MM.1S (cell line): ENCODE measurements around the gene ZNF462.

Source experiments
- DNase-seq: peaks from one replicate; pipeline ENCODE4 v3.0.0-alpha.2; 2015
- H2AFZ ChIP-seq: fragments of 300-600 bp; sonication (generic); 2 replicates; pipeline ENCODE4 v1.6.0; 2016; ENCODE audit warnings: antibody characterized with exemption, low read length
- H3F3A ChIP-seq: fragments of 300-600 bp; sonication (generic); 2 replicates; pipeline ENCODE4 v1.6.1; 2016; ENCODE audit warnings: mild to moderate bottlenecking, antibody characterized with exemption, low read length, moderate library complexity, mixed read lengths; ENCODE audit not compliant: insufficient read depth
- H3K27ac ChIP-seq: fragments of 300-600 bp; sonication (generic); 2 replicates; pipeline ENCODE4 v1.5.1; 2016; ENCODE audit warnings: mild to moderate bottlenecking, low read length
- H3K27me3 ChIP-seq: fragments of 300-600 bp; sonication (generic); replicated peaks from 2 replicates; pipeline ENCODE4 v1.6.0; 2016; ENCODE audit warnings: low read length; ENCODE audit not compliant: insufficient read depth
- H3K36me3 ChIP-seq: fragments of 300-600 bp; sonication (generic); replicated peaks from 2 replicates; pipeline ENCODE4 v1.6.1; 2016; ENCODE audit warnings: mild to moderate bottlenecking, low read length, mixed read lengths; ENCODE audit not compliant: insufficient read depth
- H3K4me1 ChIP-seq: fragments of 300-600 bp; sonication (generic); 2 replicates; pipeline ENCODE4 v1.6.1; 2016; ENCODE audit warnings: low read length, mixed read lengths
- H3K4me2 ChIP-seq: fragments of 300-600 bp; sonication (generic); 2 replicates; pipeline ENCODE4 v1.6.0; 2016; ENCODE audit warnings: low read depth, low read length
- H3K4me3 ChIP-seq: fragments of 300-600 bp; sonication (generic); 2 replicates; pipeline ENCODE4 v1.5.1; 2016; ENCODE audit warnings: low read length, mixed read lengths
- H3K79me2 ChIP-seq: fragments of 300-600 bp; sonication (generic); 2 replicates; pipeline ENCODE4 v1.6.1; 2016; ENCODE audit warnings: mixed run types, low read length, mixed read lengths
- H3K9ac ChIP-seq: fragments of 300-600 bp; sonication (generic); 2 replicates; pipeline ENCODE4 v1.6.1; 2016; ENCODE audit warnings: low read length, mixed read lengths
- H3K9me2 ChIP-seq: fragments of 300-600 bp; sonication (generic); replicated peaks from 2 replicates; pipeline ENCODE4 v1.6.1; 2016; ENCODE audit warnings: mild to moderate bottlenecking, low read length, mixed read lengths; ENCODE audit not compliant: insufficient read depth
- H3K9me3 ChIP-seq: fragments of 300-600 bp; sonication (generic); replicated peaks from 2 replicates; pipeline ENCODE4 v1.6.1; 2016; ENCODE audit warnings: mild to moderate bottlenecking, low read length, mixed read lengths; ENCODE audit not compliant: insufficient read depth
- H4K20me1 ChIP-seq: fragments of 300-600 bp; sonication (generic); 2 replicates; pipeline ENCODE4 v1.6.1; 2016; ENCODE audit warnings: mild to moderate bottlenecking, low read length, moderate library complexity, mixed read lengths; ENCODE audit not compliant: insufficient read depth
- CTCF ChIP-seq: fragments of 300-600 bp; sonication (generic); IDR thresholded peaks from 2 replicates; pipeline ENCODE4 v1.5.1; 2016; ENCODE audit warnings: antibody characterized with exemption, low read length, mixed read lengths
- EZH2 ChIP-seq: fragments of 300-600 bp; sonication (generic); optimal IDR thresholded peaks from 2 replicates; pipeline ENCODE3; 2017; ENCODE audit warnings: low read depth, mild to moderate bottlenecking, antibody characterized with exemption, low read length, mixed read lengths
- EZH2phosphoT487 ChIP-seq: fragments of 300-600 bp; sonication (generic); IDR thresholded peaks from 2 replicates; pipeline ENCODE4 v1.6.1; 2018; ENCODE audit warnings: antibody characterized with exemption, low read length

ZNF462 gene

GRCh38 chr9:107016383-107016782 lies 153.4 kb downstream of the ZNF462 start:
- DNase-seq: no peak
- H2AFZ ChIP-seq: no peak overlapping the region
- H3K9me2 ChIP-seq: no peaks in the 10 kb centered on the region
- H3K4me3 ChIP-seq: no peak overlapping the region
- no peaks in the 10 kb centered on the region for H3K27me3 ChIP-seq
- H3K4me2 ChIP-seq: no peak overlapping the region
- H3K36me3 ChIP-seq: no peaks in the 10 kb centered on the region
- H3F3A ChIP-seq: 0 out of 2 replicates have a peak, but pooled peaks cover 4% of the 10 kb centered on the region
- no peak overlapping the region for H3K9ac ChIP-seq
- no peaks in the 10 kb centered on the region for H3K9me3 ChIP-seq
- TF ChIP-seq EZH2phosphoT487: no peak
- TF ChIP-seq CTCF: no peak
- no peak for TF ChIP-seq EZH2
- no peak overlapping the region for H3K27ac ChIP-seq
- no peaks in the 10 kb centered on the region for H3K79me2 ChIP-seq
- H4K20me1 ChIP-seq: no peaks in the 10 kb centered on the region
- H3K4me1 ChIP-seq: peaks cover 20% of the 10 kb centered on the region

GRCh38 chr9:107018861-107019545 lies 156.0 kb downstream of the ZNF462 start:
- H4K20me1 ChIP-seq: no peaks in the 10 kb centered on the region
- H3K79me2 ChIP-seq: no peaks in the 10 kb centered on the region
- DNase-seq: no peak
- no peak overlapping the region for H2AFZ ChIP-seq
- no peaks in the 10 kb centered on the region for H3K36me3 ChIP-seq
- H3K4me1 ChIP-seq: peaks cover 30% of the 10 kb centered on the region
- H3K9me3 ChIP-seq: no peaks in the 10 kb centered on the region
- 0 out of 2 replicates have a peak overlapping the region, but pooled peaks have one; percentile 22 for H3K4me2 ChIP-seq
- no peak overlapping the region for H3K9ac ChIP-seq
- TF ChIP-seq EZH2 (no peak), CTCF (no peak)
- no peaks in the 10 kb centered on the region for H3K9me2 ChIP-seq
- no peak overlapping the region for H3K27ac ChIP-seq
- H3K27me3 ChIP-seq: no peaks in the 10 kb centered on the region
- H3F3A ChIP-seq: 0 out of 2 replicates have a peak, but pooled peaks cover 4% of the 10 kb centered on the region
- H3K4me3 ChIP-seq: no peak overlapping the region

GRCh38 chr9:107020040-107020530 lies 157.1 kb downstream of the ZNF462 start:
- no peaks in the 10 kb centered on the region for H3K9me3 ChIP-seq
- peak; percentile 83 for DNase-seq
- peaks cover 13% of the 10 kb centered on the region for H3F3A ChIP-seq
- H3K4me3 ChIP-seq: no peak overlapping the region
- no peak overlapping the region for H3K9ac ChIP-seq
- H3K4me2 ChIP-seq: peak overlapping the region; percentile 22; the same call in 1 of the 2 replicates
- TF ChIP-seq EZH2 (no peak), CTCF (no peak)
- H3K27ac ChIP-seq: peak overlapping the region; percentile 37; the same call in 1 of the 2 replicates
- H3K79me2 ChIP-seq: no peaks in the 10 kb centered on the region
- no peaks in the 10 kb centered on the region for H3K9me2 ChIP-seq
- no peaks in the 10 kb centered on the region for H3K36me3 ChIP-seq
- H4K20me1 ChIP-seq: no peaks in the 10 kb centered on the region
- H3K27me3 ChIP-seq: no peaks in the 10 kb centered on the region
- no peak overlapping the region for H2AFZ ChIP-seq
- peaks cover 39% of the 10 kb centered on the region for H3K4me1 ChIP-seq
